Measurements from ENCODE around the gene PBRM1.
"Not testable (repeated sequence)": the region's sequence is repeated elsewhere in the genome, so short reads cannot be mapped to it uniquely, and the experiment has no call there.

PBRM1 gene

GRCh38 chr3:52528586-52529375 lies 156.9 kb downstream of the PBRM1 start:
- Histone ChIP-seq H3K9me3 (ENCODE audit: control insufficient read depth, low read length) (no peaks in the 10 kb centered on the region), H3K4me1 (peaks cover 4% of the 10 kb centered on the region), H3K9ac (no peak overlapping the region), H2AFZ (no peak overlapping the region), H3K27me3 (ENCODE audit: control insufficient read depth, insufficient read depth, low read length) (no peaks in the 10 kb centered on the region), H3K36me3 (ENCODE audit: control insufficient read depth, insufficient read depth, low read length) (no peaks in the 10 kb centered on the region), H3K4me3 (ENCODE audit: low read depth, low read length) (no peak overlapping the region), H3K4me2 (ENCODE audit: low read length) (no peak overlapping the region), H3K27ac (no peak overlapping the region), H3K79me2 (no peaks in the 10 kb centered on the region)
- no peak for TF ChIP-seq CTCF (IDR thresholded peaks at IDR 0.05)

GRCh38 chr3:52527732-52528585 lies 157.8 kb downstream of the PBRM1 start:
- no peak overlapping the region for H3K27ac ChIP-seq
- no peaks in the 10 kb centered on the region for H3K9me3 ChIP-seq (ENCODE audit: control insufficient read depth, low read length)

GRCh38 chr3:52527039-52527731 lies 158.5 kb downstream of the PBRM1 start:
- no peak for TF ChIP-seq CTCF (IDR thresholded peaks at IDR 0.05)
- peaks cover 4% of the 10 kb centered on the region for H3K4me1 ChIP-seq
- H3K9me3 ChIP-seq (ENCODE audit: control insufficient read depth, low read length) = no peaks in the 10 kb centered on the region
- no peak overlapping the region for H2AFZ ChIP-seq
- no peak overlapping the region for H3K9ac ChIP-seq
- no peaks in the 10 kb centered on the region for H3K27me3 ChIP-seq (ENCODE audit: control insufficient read depth, insufficient read depth, low read length)
- no peak overlapping the region for H3K4me2 ChIP-seq (ENCODE audit: low read length)
- no peaks in the 10 kb centered on the region for H3K79me2 ChIP-seq
- no peak overlapping the region for H3K4me3 ChIP-seq (ENCODE audit: low read depth, low read length)
- H3K27ac ChIP-seq = no peak overlapping the region
- no peaks in the 10 kb centered on the region for H3K36me3 ChIP-seq (ENCODE audit: control insufficient read depth, insufficient read depth, low read length)

More at GRCh38 chr3:52527732-52528585, 157.8 kb downstream of the PBRM1 start:
- H3K4me3 ChIP-seq (ENCODE audit: low read depth, low read length) = no peak overlapping the region
- H3K4me1 ChIP-seq = peaks cover 4% of the 10 kb centered on the region
- no peak overlapping the region for H3K4me2 ChIP-seq (ENCODE audit: low read length)
- H3K27me3 ChIP-seq (ENCODE audit: control insufficient read depth, insufficient read depth, low read length) = no peaks in the 10 kb centered on the region
- TF ChIP-seq CTCF (IDR thresholded peaks at IDR 0.05) = no peak
- no peak overlapping the region for H2AFZ ChIP-seq
- no peaks in the 10 kb centered on the region for H3K79me2 ChIP-seq
- H3K36me3 ChIP-seq (ENCODE audit: control insufficient read depth, insufficient read depth, low read length) = no peaks in the 10 kb centered on the region
- no peak overlapping the region for H3K9ac ChIP-seq

- H3K9ac ChIP-seq; H3K9me3 ChIP-seq (ENCODE audit: control insufficient read depth, low read length); H2AFZ ChIP-seq; H3K4me1 ChIP-seq; H3K79me2 ChIP-seq; H3K27ac ChIP-seq; H3K36me3 ChIP-seq (ENCODE audit: control insufficient read depth, insufficient read depth, low read length); H3K4me3 ChIP-seq (ENCODE audit: low read depth, low read length); H3K27me3 ChIP-seq (ENCODE audit: control insufficient read depth, insufficient read depth, low read length); H3K4me2 ChIP-seq (ENCODE audit: low read length): not testable (repeated sequence)
These were observed 159.1 kb downstream of the PBRM1 start for GRCh38 chr3:52526671-52527038.

All from parathyroid adenoma (tissue), 2 donors.